IMR-90 (cell line): Measurements from ENCODE around the gene FBXO3. TPM values are rescaled to one million over a fixed set of nuclear protein-coding genes. Genes with fewer than 3 reads are reported as not detected.
A peak's percentile ranks its signal among the peaks of the same experiment; 100 is the strongest.

Experiments used
- ATAC-seq: fragments of 200-7000 bp; cut with Tn5 transposase; 2 replicates; pipeline ENCODE4 v1.9.1; 2020; ENCODE audit warnings: low read depth, mild to moderate bottlenecking, moderate library complexity
- BruUV-seq: library from RNA; stranded (reverse); fragments of 400-500 nt; replicated peaks from 2 replicates; lab custom pipeline; 2021; lab: Mats Ljungman, UMichigan
- CTCF ChIA-PET: fragments of 300-600 bp; formaldehyde crosslinking; extraction: SDS; loops from one replicate; lab custom pipeline; 2021; ENCODE audit warnings: antibody characterized with exemption; lab: Yijun Ruan, JAX
- POLR2A ChIA-PET: fragments of 300-600 bp; sonication (Branson Sonifier 250); formaldehyde crosslinking; loops from one replicate; lab custom pipeline; 2022; ENCODE audit warnings: antibody characterized with exemption; ENCODE audit not compliant: unreplicated experiment; lab: Charles Lee
- DNase-seq: peaks from one replicate; pipeline ENCODE4 v3.0.0; 2013
- H2AFZ ChIP-seq: replicated peaks from 2 replicates; pipeline ENCODE3; 2013; ENCODE audit warnings: low read length, mild to moderate bottlenecking; ENCODE audit not compliant: poor library complexity
- H2AK5ac ChIP-seq: 2 replicates; pipeline ENCODE4 v1.6.1; 2013; ENCODE audit warnings: low read depth, low read length, inconsistent platforms
- H2AK9ac ChIP-seq: replicated peaks from 2 replicates; pipeline ENCODE3; 2013; ENCODE audit warnings: mild to moderate bottlenecking, low read depth, low read length, moderate library complexity; ENCODE audit not compliant: poor library complexity
- H2BK120ac ChIP-seq: 2 replicates; pipeline ENCODE4 v1.6.1; 2013; ENCODE audit warnings: low read depth, low read length, inconsistent platforms
- H2BK15ac ChIP-seq: 3 replicates; pipeline ENCODE4 v1.6.1; 2013; ENCODE audit warnings: low read depth, low read length, inconsistent platforms
- H2BK20ac ChIP-seq: 2 replicates; pipeline ENCODE4 v1.6.1; 2013; ENCODE audit warnings: low read depth, mild to moderate bottlenecking, inconsistent platforms, low read length, moderate library complexity
- H2BK5ac ChIP-seq: 2 replicates; pipeline ENCODE4 v1.6.1; 2013; ENCODE audit warnings: mild to moderate bottlenecking, low read depth, low read length, inconsistent platforms; ENCODE audit not compliant: poor library complexity, severe bottlenecking
- H3K14ac ChIP-seq: replicated peaks from 2 replicates; pipeline ENCODE4 v1.6.1; 2013; ENCODE audit warnings: low read depth, low read length, inconsistent platforms
- H3K18ac ChIP-seq: 2 replicates; pipeline ENCODE4 v1.6.1; 2013; ENCODE audit warnings: low read depth, low read length, control low read depth
- H3K23ac ChIP-seq: 2 replicates; pipeline ENCODE4 v1.6.1; 2013; ENCODE audit warnings: low read depth, low read length, inconsistent platforms
- H3K27ac ChIP-seq: 2 replicates; pipeline ENCODE4 v1.5.1; 2013; ENCODE audit warnings: mild to moderate bottlenecking, control low read depth, low read length; ENCODE audit not compliant: insufficient read depth
- H3K27me3 ChIP-seq: 2 replicates; pipeline ENCODE4 v1.6.1; 2013; ENCODE audit warnings: low read length; ENCODE audit not compliant: control insufficient read depth, insufficient read depth
- H3K36me3 ChIP-seq: 2 replicates; pipeline ENCODE4 v1.6.1; 2013; ENCODE audit warnings: low read length, mixed read lengths; ENCODE audit not compliant: control insufficient read depth, insufficient read depth
- H3K4ac ChIP-seq: 2 replicates; pipeline ENCODE4 v1.6.1; 2013; ENCODE audit warnings: low read depth, low read length, inconsistent platforms
- H3K4me1 ChIP-seq: 2 replicates; pipeline ENCODE4 v1.6.1; 2013; ENCODE audit warnings: low read length, mixed read lengths; ENCODE audit not compliant: control insufficient read depth, insufficient read depth
- H3K4me2 ChIP-seq: 2 replicates; pipeline ENCODE4 v1.6.1; 2013; ENCODE audit warnings: low read depth, mild to moderate bottlenecking, control low read depth, low read length, moderate library complexity
- H3K4me3 ChIP-seq: 2 replicates; pipeline ENCODE4 v1.5.1; 2013; ENCODE audit warnings: low read depth, mild to moderate bottlenecking, control low read depth, low read length, moderate library complexity; ENCODE audit not compliant: insufficient read depth
- H3K56ac ChIP-seq: 2 replicates; pipeline ENCODE4 v1.6.1; 2013; ENCODE audit warnings: low read length, inconsistent platforms; ENCODE audit not compliant: insufficient read depth; ENCODE audit errors: extremely low read depth
- H3K79me1 ChIP-seq, 2 experiments: 2 replicates each; pipeline ENCODE4 v1.6.1; 2013; ENCODE audit warnings: low read length in 2 of 2, inconsistent platforms in 1 of 2, low read depth in 1 of 2
- H3K9ac ChIP-seq: 2 replicates; pipeline ENCODE4 v1.6.1; 2013; ENCODE audit warnings: low read depth, low read length, control low read depth
- H3K9me1 ChIP-seq: 2 replicates; pipeline ENCODE4 v1.6.1; 2013; ENCODE audit warnings: low read length, inconsistent platforms; ENCODE audit not compliant: insufficient read depth
- H3K9me3 ChIP-seq: 2 replicates; pipeline ENCODE4 v1.6.1; 2013; ENCODE audit warnings: low read length; ENCODE audit not compliant: control insufficient read depth, insufficient read depth
- H4K20me1 ChIP-seq: 2 replicates; pipeline ENCODE4 v1.6.1; 2013; ENCODE audit warnings: low read length, inconsistent platforms; ENCODE audit not compliant: insufficient read depth
- H4K5ac ChIP-seq: 2 replicates; pipeline ENCODE4 v1.6.1; 2013; ENCODE audit warnings: mild to moderate bottlenecking, low read depth, low read length, control low read depth
- H4K8ac ChIP-seq, 2 experiments: 2 replicates each; pipeline ENCODE4 v1.6.1; 2013; ENCODE audit warnings: low read depth in 2 of 2, low read length in 2 of 2, control low read depth in 1 of 2, inconsistent platforms in 1 of 2
- H4K91ac ChIP-seq: 2 replicates; pipeline ENCODE4 v1.6.1; 2013; ENCODE audit warnings: low read depth, low read length, inconsistent platforms; ENCODE audit not compliant: insufficient read depth
- BHLHE40 ChIP-seq: fragments of 150-350 bp; IDR thresholded peaks from 2 replicates; pipeline ENCODE4 v1.6.1; 2016; ENCODE audit warnings: mild to moderate bottlenecking, low read depth, low read length
- CEBPB ChIP-seq: IDR thresholded peaks from 2 replicates; pipeline ENCODE4 v1.6.1; 2012; ENCODE audit warnings: low read depth, low read length, improper control_type of control experiment
- CHD1 ChIP-seq: IDR thresholded peaks from 2 replicates; pipeline ENCODE4 v1.6.1; 2012; ENCODE audit warnings: low read depth, low read length, improper control_type of control experiment
- FOS ChIP-seq: fragments of 150-350 bp; IDR thresholded peaks from 2 replicates; pipeline ENCODE4 v1.6.1; 2016; ENCODE audit warnings: low read depth, low read length
- MAFK ChIP-seq: IDR thresholded peaks from 2 replicates; pipeline ENCODE4 v1.6.1; 2012; ENCODE audit warnings: low read depth, low read length, improper control_type of control experiment
- MAZ ChIP-seq: IDR thresholded peaks from 2 replicates; pipeline ENCODE4 v1.6.1; 2012; ENCODE audit warnings: low read depth, mild to moderate bottlenecking, low read length, improper control_type of control experiment, moderate library complexity, borderline replicate concordance
- MXI1 ChIP-seq: IDR thresholded peaks from 2 replicates; pipeline ENCODE4 v1.6.1; 2012; ENCODE audit warnings: low read depth, mild to moderate bottlenecking, low read length, moderate library complexity, borderline replicate concordance
- NFE2L2 ChIP-seq: fragments of 150-350 bp; IDR thresholded peaks from 2 replicates; pipeline ENCODE4 v1.6.1; 2016; ENCODE audit warnings: low read depth, mild to moderate bottlenecking, low read length
- POLR2A ChIP-seq: IDR thresholded peaks from 2 replicates; pipeline ENCODE4 v1.6.1; 2012; ENCODE audit warnings: mild to moderate bottlenecking, low read depth, low read length
- RAD21 ChIP-seq: IDR thresholded peaks from 2 replicates; pipeline ENCODE4 v1.6.1; 2012; ENCODE audit warnings: low read length, improper control_type of control experiment
- RCOR1 ChIP-seq: IDR thresholded peaks from 2 replicates; pipeline ENCODE4 v1.6.1; 2012; ENCODE audit warnings: mild to moderate bottlenecking, low read length, improper control_type of control experiment; ENCODE audit not compliant: insufficient replicate concordance
- RFX5 ChIP-seq: IDR thresholded peaks from 2 replicates; pipeline ENCODE4 v1.8.0; 2012; ENCODE audit warnings: low read depth, mild to moderate bottlenecking, low read length, moderate library complexity
- SMC3 ChIP-seq: fragments of 150-350 bp; IDR thresholded peaks from 2 replicates; pipeline ENCODE4 v1.6.1; 2016; ENCODE audit warnings: low read depth, mild to moderate bottlenecking, antibody characterized with exemption, low read length, moderate library complexity
- WGBS, 2 experiments: methylation state at CpG; one replicate each; pipeline versions ENCODE4 v1.1.5 to v1.1.7; 2013; ENCODE audit warnings: missing lambda C conversion rate in 2 of 2; ENCODE audit not compliant: insufficient read length in 1 of 2; ENCODE audit errors: extremely low coverage in 2 of 2; 5-methylcytosine and 5-hydroxymethylcytosine counted together
- dilution Hi-C: fragments of 300-500 bp; cut with HindIII; formaldehyde crosslinking; loops from one replicate; pipeline ENCODE4 v1.14.3; 2018; ENCODE audit warnings: low sequenced_read_pairs; ENCODE audit not compliant: unreplicated experiment
- in situ Hi-C: fragments of 300-500 bp; cut with MboI; formaldehyde crosslinking; loops from 3 replicates; pipeline ENCODE4 v1.14.3; 2019; ENCODE audit warnings: low sequenced_read_pairs, inconsistent platforms, mixed read lengths
- intact Hi-C: fragments of 100-400 bp; cut with micrococcal nuclease; formaldehyde crosslinking; loops from 2 replicates; pipeline ENCODE4 v1.10.0; 2022
- polyA plus RNA-seq, 3 experiments: library from polyadenylated mRNA; depleted of rRNA; stranded (reverse); fragments of >200 nt; gene quantifications; 2 replicates each; pipeline ENCODE4 v1.2.3, GENCODE V29; 2012; ENCODE audit warnings: low replicate concordance in 1 of 3
- total RNA-seq: library from RNA; depleted of rRNA; stranded (reverse); fragments of >200 nt; gene quantifications from 2 replicates; pipeline ENCODE4 v1.2.3, GENCODE V29; 2012
- TF ChIP-seq, protein P1 (sequence below): fragments of 150-350 bp; IDR thresholded peaks from 2 replicates; pipeline ENCODE4 v1.6.1; 2017; ENCODE audit warnings: mild to moderate bottlenecking, antibody characterized with exemption, low read length, low read depth
- TF ChIP-seq, protein P2 (sequence below): conservative IDR thresholded peaks from 2 replicates; pipeline ENCODE4 v1.5.1; 2012; ENCODE audit warnings: mild to moderate bottlenecking, low read depth, low read length, improper control_type of control experiment
- TF ChIP-seq, protein P3 (sequence below): fragments of 150-350 bp; IDR thresholded peaks from 2 replicates; pipeline ENCODE4 v1.6.1; 2016; ENCODE audit warnings: low read depth, mild to moderate bottlenecking, low read length, moderate library complexity, borderline replicate concordance

Gene FBXO3
- total and polyA plus RNA-seq, 2 of the 4 experiments (the other 2 are of a cell fraction): 26.2 to 51.1 TPM

DNA sequence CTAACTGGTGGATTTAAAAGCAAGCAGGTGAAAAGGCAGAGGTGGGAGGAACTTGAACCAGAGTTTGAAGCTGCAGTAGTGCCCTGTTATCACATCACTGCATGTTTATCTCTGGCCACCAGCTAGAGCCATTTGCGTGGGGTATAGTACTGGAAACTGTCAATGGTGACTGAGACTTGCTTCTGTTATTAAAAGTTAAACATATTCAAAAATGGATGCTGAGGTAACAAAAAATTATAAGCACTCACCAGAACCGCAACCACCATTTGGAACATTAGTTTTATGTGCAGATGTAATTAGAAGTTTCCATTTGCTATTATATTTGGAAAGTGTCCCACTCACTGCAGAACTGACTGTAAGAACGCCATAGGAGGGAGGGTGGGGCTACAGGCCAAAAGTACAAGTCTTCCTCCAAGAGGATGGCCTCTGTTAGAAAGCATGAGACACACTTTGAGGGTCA, 36.9 kb downstream of the FBXO3 start:
- Histone ChIP-seq H2AK5ac (peak overlapping the region; percentile 91), H3K4me2 (peak overlapping the region; percentile 76), H4K20me1 (peaks cover 30% of the 10 kb centered on the region), H3K56ac (peak overlapping the region; percentile 72), H3K27ac (peak overlapping the region; percentile 84), H3K9me1 (peaks cover 18% of the 10 kb centered on the region), H3K9ac (peak overlapping the region; percentile 60), H3K18ac (peak overlapping the region; percentile 72), H2BK120ac (peak overlapping the region; percentile 83), H3K4me1 (peaks cover 14% of the 10 kb centered on the region), H4K8ac (peak overlapping the region; percentile 80 to 85), H3K36me3 (peaks cover 10% of the 10 kb centered on the region), H3K14ac (peak overlapping the region; percentile 51), H2BK15ac (peak overlapping the region; percentile 90; the same call in 2 of the 3 replicates), H3K27me3 (no peaks in the 10 kb centered on the region), H3K9me3 (no peaks in the 10 kb centered on the region; the same call in 1 of the 2 replicates), H2BK20ac (peak overlapping the region; percentile 90), H2AK9ac (peak overlapping the region; percentile 90), H2BK5ac (peak overlapping the region; percentile 83), H3K23ac (peak overlapping the region; percentile 89), H3K4ac (peak overlapping the region; percentile 91), H3K79me1 (peaks cover 8 to 38% of the 10 kb centered on the region in 2 experiments; a peak in 3 of 4 replicates), H4K91ac (peak overlapping the region; percentile 83), H2AFZ (peak overlapping the region; percentile 84), H3K4me3 (no peak overlapping the region), H4K5ac (peak overlapping the region; percentile 94)
- POLR2A ChIA-PET: interaction anchor here (1.4 to 1.5 kb wide), 2 partner anchors 37 to 45 kb away, joined by 3 read pairs; partner anchors contain the start of gene C11orf91
- no TSS peak for BruUV-seq
- DNase-seq (no peak), ATAC-seq (no peak)
- no CpG with 5 or more reads among the region's 3 CpGs for WGBS, 2 experiments
- dilution Hi-C loops: no loop called here
- intact Hi-C loops: loop anchor here (2.0 kb wide), 1 partner anchor 45 kb away; no protein-coding TSS in a partner anchor
- CTCF ChIA-PET: interaction anchor here (0.9 to 1.4 kb wide), 3 partner anchors 13 to 46 kb away, joined by 3 to 4 read pairs (median 4); no protein-coding TSS in a partner anchor
- no peak for TF ChIP-seq MAZ
- TF ChIP-seq RFX5: no peak
- TF ChIP-seq, protein P1, sequence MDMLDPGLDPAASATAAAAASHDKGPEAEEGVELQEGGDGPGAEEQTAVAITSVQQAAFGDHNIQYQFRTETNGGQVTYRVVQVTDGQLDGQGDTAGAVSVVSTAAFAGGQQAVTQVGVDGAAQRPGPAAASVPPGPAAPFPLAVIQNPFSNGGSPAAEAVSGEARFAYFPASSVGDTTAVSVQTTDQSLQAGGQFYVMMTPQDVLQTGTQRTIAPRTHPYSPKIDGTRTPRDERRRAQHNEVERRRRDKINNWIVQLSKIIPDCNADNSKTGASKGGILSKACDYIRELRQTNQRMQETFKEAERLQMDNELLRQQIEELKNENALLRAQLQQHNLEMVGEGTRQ: no peak
- TF ChIP-seq POLR2A: no peak
- no peak for TF ChIP-seq NFE2L2
- no peak for TF ChIP-seq CHD1
- TF ChIP-seq, protein P2, sequence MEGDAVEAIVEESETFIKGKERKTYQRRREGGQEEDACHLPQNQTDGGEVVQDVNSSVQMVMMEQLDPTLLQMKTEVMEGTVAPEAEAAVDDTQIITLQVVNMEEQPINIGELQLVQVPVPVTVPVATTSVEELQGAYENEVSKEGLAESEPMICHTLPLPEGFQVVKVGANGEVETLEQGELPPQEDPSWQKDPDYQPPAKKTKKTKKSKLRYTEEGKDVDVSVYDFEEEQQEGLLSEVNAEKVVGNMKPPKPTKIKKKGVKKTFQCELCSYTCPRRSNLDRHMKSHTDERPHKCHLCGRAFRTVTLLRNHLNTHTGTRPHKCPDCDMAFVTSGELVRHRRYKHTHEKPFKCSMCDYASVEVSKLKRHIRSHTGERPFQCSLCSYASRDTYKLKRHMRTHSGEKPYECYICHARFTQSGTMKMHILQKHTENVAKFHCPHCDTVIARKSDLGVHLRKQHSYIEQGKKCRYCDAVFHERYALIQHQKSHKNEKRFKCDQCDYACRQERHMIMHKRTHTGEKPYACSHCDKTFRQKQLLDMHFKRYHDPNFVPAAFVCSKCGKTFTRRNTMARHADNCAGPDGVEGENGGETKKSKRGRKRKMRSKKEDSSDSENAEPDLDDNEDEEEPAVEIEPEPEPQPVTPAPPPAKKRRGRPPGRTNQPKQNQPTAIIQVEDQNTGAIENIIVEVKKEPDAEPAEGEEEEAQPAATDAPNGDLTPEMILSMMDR: no peak
- no peak for TF ChIP-seq RCOR1
- TF ChIP-seq CEBPB: no peak
- no peak for TF ChIP-seq FOS
- TF ChIP-seq RAD21: no peak
- TF ChIP-seq MXI1: no peak
- no peak for TF ChIP-seq SMC3
- TF ChIP-seq, protein P3, sequence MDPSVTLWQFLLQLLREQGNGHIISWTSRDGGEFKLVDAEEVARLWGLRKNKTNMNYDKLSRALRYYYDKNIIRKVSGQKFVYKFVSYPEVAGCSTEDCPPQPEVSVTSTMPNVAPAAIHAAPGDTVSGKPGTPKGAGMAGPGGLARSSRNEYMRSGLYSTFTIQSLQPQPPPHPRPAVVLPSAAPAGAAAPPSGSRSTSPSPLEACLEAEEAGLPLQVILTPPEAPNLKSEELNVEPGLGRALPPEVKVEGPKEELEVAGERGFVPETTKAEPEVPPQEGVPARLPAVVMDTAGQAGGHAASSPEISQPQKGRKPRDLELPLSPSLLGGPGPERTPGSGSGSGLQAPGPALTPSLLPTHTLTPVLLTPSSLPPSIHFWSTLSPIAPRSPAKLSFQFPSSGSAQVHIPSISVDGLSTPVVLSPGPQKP: no peak
- TF ChIP-seq BHLHE40: no peak
- TF ChIP-seq MAFK: no peak
- in situ Hi-C loops: no loop called here
